Adipocyte (in vitro differentiated cells): ENCODE data around the gene ALDOC.

ENCODE experiments used
- DNase-seq: peaks from one replicate; pipeline ENCODE4 v3.0.0-alpha.2; 2015; ENCODE audit warnings: low read depth
- H3K27me3 ChIP-seq: replicated peaks from 2 replicates; pipeline ENCODE4 v1.7.0; 2013; ENCODE audit warnings: mild to moderate bottlenecking, low read length, moderate library complexity; ENCODE audit not compliant: control insufficient read depth, insufficient read depth
- H3K36me3 ChIP-seq: 2 replicates; pipeline ENCODE4 v1.7.0; 2013; ENCODE audit warnings: low read length, mild to moderate bottlenecking, moderate library complexity; ENCODE audit not compliant: control insufficient read depth, insufficient read depth, severe bottlenecking
- H3K4me1 ChIP-seq: 2 replicates; pipeline ENCODE4 v1.7.0; 2013; ENCODE audit warnings: mild to moderate bottlenecking, low read length, moderate library complexity; ENCODE audit not compliant: control insufficient read depth, insufficient read depth
- H3K4me3 ChIP-seq: 2 replicates; pipeline ENCODE4 v1.7.0; 2013; ENCODE audit warnings: mild to moderate bottlenecking, low read length, moderate library complexity
- H3K9ac ChIP-seq: 2 replicates; pipeline ENCODE4 v1.7.0; 2013; ENCODE audit warnings: mild to moderate bottlenecking, low read length, moderate library complexity
- H3K9me3 ChIP-seq: 2 replicates; pipeline ENCODE4 v1.7.0; 2013; ENCODE audit warnings: mild to moderate bottlenecking, low read length, moderate library complexity; ENCODE audit not compliant: control insufficient read depth

Gene ALDOC

DNA sequence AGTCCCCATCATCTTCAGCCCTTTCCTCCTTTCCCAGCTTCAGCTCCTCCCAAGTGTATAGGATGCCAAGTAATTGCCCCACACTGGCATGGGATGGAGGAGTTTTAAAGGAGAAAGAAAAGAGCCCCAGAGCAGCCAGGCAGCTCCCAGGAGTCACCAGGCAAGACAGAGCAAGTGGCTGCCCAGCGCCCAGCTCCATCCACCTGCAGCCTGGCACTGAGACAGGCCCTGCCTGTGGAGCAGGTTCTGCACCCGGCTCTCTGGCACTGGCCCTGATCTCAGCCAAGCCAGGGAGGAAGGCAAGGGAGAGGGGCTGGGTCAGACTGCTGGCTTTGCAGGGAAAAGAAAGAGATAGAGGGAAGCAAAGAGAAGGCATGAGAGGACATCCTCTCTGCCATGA lies 48.8 kb downstream of the ALDOC start:
- no peak overlapping the region for H3K9ac ChIP-seq
- no peaks in the 10 kb centered on the region for H3K9me3 ChIP-seq
- no peak overlapping the region for H3K4me3 ChIP-seq
- DNase-seq: no peak
- H3K27me3 ChIP-seq: no peaks in the 10 kb centered on the region
- H3K4me1 ChIP-seq: peaks cover 7% of the 10 kb centered on the region
- no peaks in the 10 kb centered on the region for H3K36me3 ChIP-seq

DNA sequence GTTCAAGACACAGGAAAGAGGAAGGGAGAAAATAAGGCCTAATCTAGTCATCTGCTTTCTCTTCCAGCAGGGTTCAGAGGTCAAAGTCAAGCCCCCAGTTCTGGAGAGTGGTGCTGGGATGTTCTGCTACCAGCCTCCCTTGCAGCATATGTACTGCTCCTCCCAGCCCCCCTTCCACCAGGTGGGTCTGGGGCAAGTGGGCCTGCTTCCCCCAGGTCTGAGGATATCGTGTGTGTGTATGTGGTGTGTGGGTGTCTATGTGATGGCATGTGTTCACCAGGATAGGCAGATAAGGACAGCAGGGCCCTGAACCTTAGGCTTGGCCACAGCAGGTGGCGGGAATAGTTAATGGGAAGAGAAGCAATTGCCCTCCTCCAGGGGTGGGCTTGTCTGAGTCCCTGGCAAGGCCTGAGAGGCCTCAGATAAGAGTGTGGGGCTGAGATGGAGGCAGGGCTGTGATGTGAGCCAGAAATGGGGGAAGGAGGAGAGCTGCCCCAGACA lies 49.5 kb downstream of the ALDOC start:
- no peaks in the 10 kb centered on the region for H3K27me3 ChIP-seq
- no peak overlapping the region for H3K9ac ChIP-seq
- H3K36me3 ChIP-seq: no peaks in the 10 kb centered on the region
- no peaks in the 10 kb centered on the region for H3K9me3 ChIP-seq
- H3K4me1 ChIP-seq: peaks cover 7% of the 10 kb centered on the region
- DNase-seq: no peak
- H3K4me3 ChIP-seq: no peak overlapping the region

GRCh38 chr17:28526381-28526780 lies 50.3 kb downstream of the ALDOC start:
- Histone ChIP-seq H3K9me3 (no peaks in the 10 kb centered on the region), H3K4me1 (peaks cover 7% of the 10 kb centered on the region), H3K36me3 (no peaks in the 10 kb centered on the region), H3K9ac (no peak overlapping the region), H3K27me3 (no peaks in the 10 kb centered on the region), H3K4me3 (no peak overlapping the region)
- no peak for DNase-seq

- peak; percentile 55 for DNase-seq
- Histone ChIP-seq H3K4me3 (no peak overlapping the region), H3K4me1 (peaks cover 7% of the 10 kb centered on the region)
Observed at GRCh38 chr17:28524476-28525424, 51.9 kb downstream of the ALDOC start.

DNA sequence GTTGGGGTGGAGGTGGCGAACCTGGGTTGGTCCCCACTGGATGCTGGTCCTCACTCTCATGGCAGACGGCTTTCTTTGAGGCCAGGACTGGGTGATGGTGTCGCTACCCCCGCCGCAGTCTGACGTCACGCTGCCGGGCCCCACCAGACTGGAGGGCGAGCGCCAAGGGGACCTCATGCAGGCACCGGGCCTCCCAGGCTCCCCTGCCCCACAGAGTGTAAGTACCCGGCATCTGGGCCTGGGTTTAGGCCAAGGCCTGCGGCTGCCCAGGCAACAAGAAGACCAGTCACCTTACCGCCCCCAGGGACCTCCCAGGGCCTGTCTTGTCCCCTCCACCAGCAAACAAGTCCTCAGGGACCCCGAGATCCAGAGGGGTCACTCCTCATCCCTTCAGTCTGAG lies 52.8 kb downstream of the ALDOC start:
- DNase-seq: no peak
- Histone ChIP-seq H3K4me3 (no peak overlapping the region), H3K9me3 (no peaks in the 10 kb centered on the region), H3K4me1 (peaks cover 7% of the 10 kb centered on the region), H3K27me3 (peaks cover 9% of the 10 kb centered on the region), H3K9ac (no peak overlapping the region), H3K36me3 (no peaks in the 10 kb centered on the region)

More at GRCh38 chr17:28524476-28525424, 51.9 kb downstream of the ALDOC start:
- no peaks in the 10 kb centered on the region for H3K36me3 ChIP-seq
- no peak overlapping the region for H3K9ac ChIP-seq
- H3K27me3 ChIP-seq: peaks cover 9% of the 10 kb centered on the region
- H3K9me3 ChIP-seq: no peaks in the 10 kb centered on the region

- no peak overlapping the region for H3K9ac ChIP-seq
- peaks cover 7% of the 10 kb centered on the region for H3K4me1 ChIP-seq
- H3K9me3 ChIP-seq: no peaks in the 10 kb centered on the region
- no peak for DNase-seq
- peaks cover 9% of the 10 kb centered on the region for H3K27me3 ChIP-seq
- H3K36me3 ChIP-seq: no peaks in the 10 kb centered on the region
- H3K4me3 ChIP-seq: no peak overlapping the region
Observed at GRCh38 chr17:28523186-28523585, 53.5 kb downstream of the ALDOC start.
